Karpas-422 (cell line): ENCODE measurements around the gene HEATR9. TPM values are rescaled to one million over a fixed set of nuclear protein-coding genes. Genes with fewer than 3 reads are reported as not detected.
A peak's percentile ranks its signal among the peaks of the same experiment; 100 is the strongest.

ENCODE experiments used
- small RNA-seq: library from RNA; depleted of rRNA; stranded (forward); fragments of <200 nt; gene quantifications from one replicate; pipeline ENCODE3, GENCODE V24; 2014
- total RNA-seq: library from RNA; depleted of rRNA; stranded (reverse); fragments of >200 nt; shearing (Covaris generic); gene quantifications from 2 replicates; pipeline ENCODE4 v1.2.3, GENCODE V29; 2014; ENCODE audit warnings: low replicate concordance; rRNA removed

The HEATR9 gene
- total RNA-seq, 1 experiment from 2014 or later = not detected

Small RNA genes lying within 50 kb of the gene (small RNA-seq; reads per million reads assigned to genes)
- gene RF00100 = 19,269 reads per million, percentile 100 among the genes with 10 or more reads in this experiment

Other genes starting within 250 kb of the HEATR9 start
- not detected in 2 replicates for gene RASL10B, start 137.3 kb downstream of the HEATR9 start, total RNA-seq
- gene GAS2L2, start 115.7 kb downstream of the HEATR9 start, total RNA-seq = 0.07 TPM in 1 of 2 replicates, not detected in the other
- gene C17orf50, start 108.0 kb downstream of the HEATR9 start, total RNA-seq = not detected in 2 replicates
- not detected in 2 replicates for gene MMP28, start 73.2 kb downstream of the HEATR9 start, total RNA-seq
- 67.2 and 90.7 TPM in 2 replicates for gene TAF15, start 59.4 kb downstream of the HEATR9 start, total RNA-seq
- gene CCL5, start 11.5 kb upstream of the HEATR9 start, total RNA-seq = not detected in 2 replicates
- 9.7 and 11.0 TPM in 2 replicates for gene RDM1, start 61.9 kb upstream of the HEATR9 start, total RNA-seq
- not detected in 2 replicates for gene LYZL6, start 74.8 kb upstream of the HEATR9 start, total RNA-seq
- gene CCL16, start 112.6 kb upstream of the HEATR9 start, total RNA-seq = not detected in 2 replicates
- gene CCL14, start 117.8 kb upstream of the HEATR9 start, total RNA-seq = not detected in 2 replicates
- gene CCL15, start 132.7 kb upstream of the HEATR9 start, total RNA-seq = not detected in 2 replicates
- gene CCL23, start 149.1 kb upstream of the HEATR9 start, total RNA-seq = not detected in 2 replicates
- gene CCL18, start 195.4 kb upstream of the HEATR9 start, total RNA-seq = not detected in 2 replicates
- 2.1 TPM in 1 of 2 replicates, not detected in the other for gene CCL3, start 221.3 kb upstream of the HEATR9 start, total RNA-seq
- gene CCL4, start 234.9 kb upstream of the HEATR9 start, total RNA-seq = 6.9 and 7.6 TPM in 2 replicates